MM.1S (cell line): ENCODE measurements around the gene CNTN5.

Experiments used
- EZH2 ChIP-seq: fragments of 300-600 bp; sonication (generic); optimal IDR thresholded peaks from 2 replicates; pipeline ENCODE3; 2017; ENCODE audit warnings: low read depth, mild to moderate bottlenecking, antibody characterized with exemption, low read length, mixed read lengths
- TF ChIP-seq, protein P1 (sequence below): fragments of 300-600 bp; sonication (generic); IDR thresholded peaks from 2 replicates; pipeline ENCODE4 v1.5.1; 2016; ENCODE audit warnings: antibody characterized with exemption, low read length, mixed read lengths

DNA sequence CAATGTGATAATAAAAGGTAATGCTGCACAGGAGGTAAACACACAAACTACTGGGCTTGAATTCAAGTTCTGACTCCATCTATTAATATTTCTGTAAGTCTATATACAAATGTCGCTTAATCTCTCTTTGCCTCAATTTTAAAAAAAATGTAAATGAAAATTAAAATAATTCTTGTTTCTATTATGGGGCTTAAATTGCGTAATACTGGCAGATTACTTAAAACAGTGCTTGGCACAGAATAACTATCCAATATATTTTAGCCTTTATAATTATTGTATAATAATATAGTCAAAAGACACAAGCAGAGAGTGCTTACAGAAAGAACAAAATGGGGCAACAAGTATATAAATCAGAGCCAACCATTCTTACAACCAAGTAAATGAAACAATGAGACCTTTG, 489.1 kb downstream of the CNTN5 start:
- TF ChIP-seq, protein P1, sequence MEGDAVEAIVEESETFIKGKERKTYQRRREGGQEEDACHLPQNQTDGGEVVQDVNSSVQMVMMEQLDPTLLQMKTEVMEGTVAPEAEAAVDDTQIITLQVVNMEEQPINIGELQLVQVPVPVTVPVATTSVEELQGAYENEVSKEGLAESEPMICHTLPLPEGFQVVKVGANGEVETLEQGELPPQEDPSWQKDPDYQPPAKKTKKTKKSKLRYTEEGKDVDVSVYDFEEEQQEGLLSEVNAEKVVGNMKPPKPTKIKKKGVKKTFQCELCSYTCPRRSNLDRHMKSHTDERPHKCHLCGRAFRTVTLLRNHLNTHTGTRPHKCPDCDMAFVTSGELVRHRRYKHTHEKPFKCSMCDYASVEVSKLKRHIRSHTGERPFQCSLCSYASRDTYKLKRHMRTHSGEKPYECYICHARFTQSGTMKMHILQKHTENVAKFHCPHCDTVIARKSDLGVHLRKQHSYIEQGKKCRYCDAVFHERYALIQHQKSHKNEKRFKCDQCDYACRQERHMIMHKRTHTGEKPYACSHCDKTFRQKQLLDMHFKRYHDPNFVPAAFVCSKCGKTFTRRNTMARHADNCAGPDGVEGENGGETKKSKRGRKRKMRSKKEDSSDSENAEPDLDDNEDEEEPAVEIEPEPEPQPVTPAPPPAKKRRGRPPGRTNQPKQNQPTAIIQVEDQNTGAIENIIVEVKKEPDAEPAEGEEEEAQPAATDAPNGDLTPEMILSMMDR = no peak
- no peak for TF ChIP-seq EZH2
